GM18526 (cell line): ENCODE data around the gene ZNF282.

ENCODE experiments used
- POLR2A ChIP-seq: IDR thresholded peaks from 3 replicates; pipeline ENCODE4 v1.6.1; 2011; ENCODE audit not compliant: insufficient read length; ENCODE audit errors: extremely low read depth

The ZNF282 gene

GRCh38 chr7:149207324-149208035, 12.1 kb downstream of the ZNF282 start:
- TF ChIP-seq POLR2A, result no peak

- no peak for TF ChIP-seq POLR2A
Observed at GRCh38 chr7:149209518-149210269, 14.3 kb downstream of the ZNF282 start.

- no peak for TF ChIP-seq POLR2A
Observed at GRCh38 chr7:149210551-149210950, 15.2 kb downstream of the ZNF282 start.

- TF ChIP-seq POLR2A, result no peak
Observed at GRCh38 chr7:149214020-149214720, 18.8 kb downstream of the ZNF282 start.

GRCh38 chr7:149216402-149216801, 21.1 kb downstream of the ZNF282 start:
- no peak for TF ChIP-seq POLR2A

GRCh38 chr7:149217570-149217969, 22.2 kb downstream of the ZNF282 start:
- TF ChIP-seq POLR2A, result no peak

DNA sequence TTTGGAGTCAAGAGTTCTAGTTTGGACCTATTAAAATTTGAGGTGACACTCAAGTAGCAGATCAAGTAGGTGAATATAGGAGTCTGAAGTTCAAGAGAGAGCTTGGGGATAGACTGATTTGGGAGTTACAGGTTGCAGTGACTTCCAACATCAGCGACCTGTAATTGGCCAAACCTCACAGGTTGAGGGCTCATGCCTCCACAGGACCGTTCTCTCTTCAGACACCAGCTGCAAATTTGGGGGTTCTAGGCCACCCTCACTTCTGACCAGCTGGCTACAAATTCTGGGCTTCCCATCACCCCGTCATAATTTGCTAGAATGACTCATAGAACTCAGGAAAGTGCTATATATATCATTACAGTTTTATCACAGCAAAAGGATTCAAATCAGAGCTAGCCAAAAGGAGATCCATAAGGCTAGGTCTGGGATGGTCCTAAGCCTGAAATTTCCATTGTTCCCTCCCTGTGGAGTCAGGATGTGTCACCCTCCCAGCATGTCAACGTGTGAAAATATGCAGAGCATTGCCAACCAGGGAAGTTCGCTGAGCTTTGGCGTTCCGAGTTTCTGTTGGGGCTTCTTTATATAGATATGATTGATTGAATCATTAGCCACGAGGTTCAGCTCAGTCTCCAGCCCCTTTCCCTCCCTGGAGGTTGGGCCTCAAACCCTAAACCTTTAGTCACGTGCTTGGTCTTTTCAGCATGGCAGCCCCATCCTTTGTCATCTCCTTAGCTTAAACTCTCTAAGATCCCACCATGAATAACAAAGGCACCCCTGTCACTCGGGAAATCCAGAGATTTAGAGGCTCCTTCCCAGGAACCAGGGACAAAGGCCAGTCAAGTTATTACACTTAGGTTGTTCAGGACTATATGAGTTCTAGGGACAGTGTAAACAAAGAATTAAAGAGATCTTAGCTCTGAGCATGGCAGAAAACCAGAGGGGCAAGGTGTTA, 23.4 kb downstream of the ZNF282 start:
- no peak for TF ChIP-seq POLR2A

DNA sequence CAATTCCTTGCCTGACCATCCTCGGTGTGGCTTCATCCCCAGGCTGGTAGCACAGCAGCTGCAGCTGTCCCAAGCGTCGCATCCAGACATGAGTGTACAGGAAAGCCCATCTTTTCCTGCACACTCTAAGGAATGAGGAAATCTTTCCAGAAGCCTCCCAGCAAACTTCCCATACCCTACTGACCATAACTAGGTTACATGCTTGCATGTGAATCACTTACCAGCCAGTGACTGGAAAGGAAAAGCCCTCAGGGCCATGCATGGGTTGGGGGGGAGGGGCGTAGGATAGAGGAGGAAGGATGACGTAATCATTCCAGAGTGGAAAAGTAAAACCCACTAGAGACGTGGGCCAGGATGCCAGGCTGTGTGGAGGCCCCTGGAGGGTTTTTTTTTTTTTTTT, 25.2 kb downstream of the ZNF282 start:
- no peak for TF ChIP-seq POLR2A

DNA sequence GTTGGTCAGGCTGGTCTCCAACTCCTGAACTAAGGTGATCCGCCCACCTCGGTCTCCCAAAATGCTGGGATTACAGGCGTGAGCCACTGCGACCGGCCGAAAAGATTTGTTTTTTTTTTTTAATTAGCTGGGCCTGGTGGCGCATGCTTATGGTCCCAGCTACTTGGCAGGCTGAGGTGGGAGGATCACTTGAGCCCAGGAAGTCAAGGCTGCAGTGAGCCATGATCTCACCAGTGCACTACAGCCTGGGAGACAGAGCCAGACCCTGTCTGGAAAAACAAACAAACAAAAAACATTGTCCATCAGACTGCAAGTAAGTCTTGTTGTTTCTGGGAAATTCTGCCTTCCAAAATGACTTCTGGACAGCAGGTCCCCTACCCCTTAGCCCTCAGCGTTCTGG, 27.8 kb downstream of the ZNF282 start:
- no peak for TF ChIP-seq POLR2A

- no peak for TF ChIP-seq POLR2A
Observed at GRCh38 chr7:149223761-149224160, 28.4 kb downstream of the ZNF282 start.

DNA sequence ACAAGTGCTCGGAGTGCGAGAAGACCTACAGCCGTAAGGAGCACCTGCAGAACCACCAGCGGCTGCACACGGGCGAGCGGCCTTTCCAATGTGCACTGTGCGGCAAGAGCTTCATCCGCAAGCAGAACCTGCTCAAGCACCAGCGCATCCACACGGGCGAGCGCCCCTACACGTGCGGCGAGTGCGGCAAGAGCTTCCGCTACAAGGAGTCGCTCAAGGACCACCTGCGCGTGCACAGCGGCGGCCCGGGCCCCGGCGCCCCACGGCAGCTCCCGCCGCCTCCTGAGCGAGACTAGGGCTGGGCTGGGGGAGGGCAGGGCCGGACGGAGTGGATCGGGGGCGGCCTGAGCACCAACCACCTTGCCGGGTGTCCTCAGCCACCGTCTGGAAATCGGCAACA, 29.0 kb downstream of the ZNF282 start:
- TF ChIP-seq POLR2A, result no peak

DNA sequence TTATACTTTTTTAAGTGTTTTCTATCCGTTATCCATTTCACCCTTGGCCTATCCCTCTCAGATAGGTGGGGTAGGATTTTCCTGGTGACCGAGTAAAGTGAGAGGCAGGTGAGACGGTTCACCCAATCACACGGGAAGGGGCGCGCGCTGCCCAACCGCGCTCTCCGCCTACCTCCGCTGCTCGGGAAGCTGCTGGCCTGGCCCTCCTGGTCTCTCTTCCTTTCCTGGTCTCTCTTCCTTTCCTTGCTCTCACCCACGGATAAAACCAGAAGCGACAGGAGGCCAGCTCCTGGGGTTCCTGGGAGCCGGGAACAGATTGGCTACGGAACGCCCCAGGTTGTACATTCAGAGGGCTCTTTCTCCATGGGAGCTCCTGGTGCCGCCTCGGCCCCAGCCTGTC, 29.8 kb downstream of the ZNF282 start:
- TF ChIP-seq POLR2A, result no peak

DNA sequence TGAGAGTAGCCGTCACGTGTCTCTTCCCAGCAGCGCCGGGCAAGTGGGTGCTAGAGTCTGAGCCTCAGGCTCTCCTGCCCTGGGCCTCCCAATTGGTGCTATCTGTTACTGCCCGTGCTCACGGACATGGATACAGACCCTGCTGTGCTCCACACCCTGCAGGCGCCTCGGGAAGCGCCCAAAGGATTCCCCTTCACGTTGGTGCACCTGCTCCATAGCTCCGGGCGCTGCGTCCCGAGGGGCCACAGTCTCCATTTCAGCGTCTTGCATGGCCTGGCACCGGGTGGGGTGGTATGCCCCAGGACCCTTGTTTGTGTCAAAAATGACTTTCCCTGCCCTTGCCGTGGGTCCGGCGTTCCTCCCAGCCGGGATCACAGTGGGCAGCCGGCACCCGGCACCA, 30.3 kb downstream of the ZNF282 start:
- no peak for TF ChIP-seq POLR2A

DNA sequence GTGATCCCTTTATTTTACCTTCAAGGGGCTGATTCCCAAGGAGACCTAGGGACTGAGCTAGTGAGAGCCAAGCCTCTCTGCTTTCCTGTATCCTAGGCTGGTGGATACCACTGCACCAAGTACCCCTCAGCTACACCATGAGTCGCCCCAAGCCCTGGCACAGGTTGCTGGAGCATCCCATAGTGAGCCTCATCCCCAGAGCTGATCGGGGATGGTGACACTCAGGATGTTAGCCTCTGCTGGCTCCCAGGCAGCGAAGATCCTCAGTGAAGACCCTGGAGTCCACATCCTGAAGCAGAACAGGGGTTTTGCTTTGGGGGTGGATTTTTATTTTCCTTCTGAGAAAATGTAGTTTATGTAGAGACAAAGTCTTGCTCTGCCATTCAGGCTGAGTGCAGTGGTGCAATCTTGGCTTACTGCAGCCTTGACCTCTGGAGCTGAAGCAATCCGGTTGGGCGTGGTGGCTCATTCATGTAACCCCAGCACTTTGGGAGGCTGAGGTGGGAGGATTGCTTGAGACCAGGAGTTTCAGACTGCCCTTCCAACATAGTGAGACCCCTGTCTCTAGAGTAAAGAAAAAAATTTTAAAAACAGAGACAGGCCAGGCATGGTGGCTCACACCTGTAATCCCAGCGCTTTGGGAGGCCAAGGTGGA, 31.6 kb downstream of the ZNF282 start:
- no peak for TF ChIP-seq POLR2A
